Right renal pelvis (tissue), 4 donors: Measurements from ENCODE around the gene KDM5C. TPM values are rescaled to one million over a fixed set of nuclear protein-coding genes. Genes with fewer than 3 reads are reported as not detected.

Source experiments
- DNase-seq, 4 donors: peaks; one replicate each; pipeline ENCODE4 v3.0.0-alpha.2; 2013; ENCODE audit warnings: low read depth in 4 of 4, low spot score in 3 of 4, missing footprints in 1 of 4
- polyA plus RNA-seq, 4 donors: library from polyadenylated mRNA; unstranded; fragments of 120-200 nt; gene quantifications; one replicate each; pipeline ENCODE4 v1.2.1, GENCODE V29; 2013; ENCODE audit not compliant: insufficient read length in 4 of 4

KDM5C gene
- 10 to 100 TPM; 69.2 to 78.8 (median 76.7) TPM for polyA plus RNA-seq

DNA sequence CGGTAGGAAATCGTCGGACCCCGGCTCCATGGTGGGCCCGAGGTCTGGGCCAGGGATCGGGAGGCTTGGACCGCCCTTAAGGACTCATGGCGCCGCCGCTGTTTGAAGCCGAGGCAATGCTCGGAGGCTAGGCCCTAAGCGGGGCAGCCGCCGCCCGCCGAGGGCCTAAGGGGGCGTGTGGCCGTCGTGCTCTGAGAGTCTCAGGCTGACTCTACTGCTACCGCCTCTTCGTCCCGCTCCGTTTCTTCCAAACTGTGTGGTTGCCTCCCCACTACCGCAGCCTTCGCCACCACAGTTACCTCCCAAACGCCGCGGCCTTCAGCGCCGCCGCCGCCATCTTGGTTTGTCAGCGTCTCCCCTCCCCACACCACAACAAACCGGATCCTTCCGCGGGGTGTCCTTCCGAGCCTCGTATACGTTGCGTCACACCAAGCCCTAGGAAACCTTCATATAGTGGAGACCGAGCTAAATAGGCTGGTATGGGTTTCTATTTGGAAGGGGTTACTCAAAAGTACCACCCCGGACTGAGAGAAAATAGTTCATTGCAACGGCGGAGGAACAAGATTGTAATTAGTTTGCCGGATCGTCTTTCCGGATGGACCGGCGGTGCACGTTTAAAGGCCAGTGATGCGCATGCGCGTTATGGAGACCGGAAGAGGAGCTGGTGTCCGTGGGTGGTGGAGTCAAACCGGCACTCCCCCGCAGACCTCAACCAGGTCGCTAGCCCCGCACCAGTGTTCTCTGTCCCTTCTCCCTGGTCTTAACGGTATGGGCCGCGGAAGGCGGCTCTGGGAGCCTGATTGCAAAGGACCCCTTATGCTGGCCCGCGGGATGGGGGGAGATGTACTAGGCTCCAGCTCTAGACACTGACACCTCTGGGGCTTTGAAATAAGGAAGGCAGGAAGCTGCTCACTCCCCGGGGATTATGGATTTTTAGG lies at the start of gene KDM5C:
Gene KDM5C, minus strand, starts transcription at position 348 of the 938 bp plus-strand sequence. Its CDS starts 318 bp downstream, at position 30.
- peak; percentile 74 to 88 (median 80) for DNase-seq

DNA sequence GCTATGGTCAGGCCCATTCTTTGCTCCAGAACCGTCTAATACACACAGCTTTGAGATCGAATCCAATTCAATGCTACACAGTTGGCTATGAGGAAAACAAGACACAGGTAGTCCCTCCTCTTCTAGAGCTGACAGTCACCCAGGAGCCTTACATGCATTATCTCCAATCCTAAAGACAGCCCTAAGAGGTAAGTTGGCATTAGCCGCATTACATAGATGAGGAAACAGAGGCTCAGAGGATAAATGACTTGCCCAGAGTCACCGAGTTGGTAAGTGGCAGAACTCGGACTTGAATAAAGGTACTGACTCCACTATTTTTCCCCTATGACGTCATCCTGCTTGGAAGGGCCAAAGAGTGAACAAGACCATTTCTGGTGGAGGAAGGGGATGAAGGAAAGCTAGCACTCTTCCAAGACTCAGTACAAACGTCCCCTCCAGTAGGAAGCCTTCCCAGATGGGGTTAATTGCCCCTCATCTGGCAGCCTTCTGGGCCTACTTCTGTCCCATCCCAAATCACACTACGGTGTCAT lies 47.9 kb upstream of the KDM5C start:
- DNase-seq: no peak

DNA sequence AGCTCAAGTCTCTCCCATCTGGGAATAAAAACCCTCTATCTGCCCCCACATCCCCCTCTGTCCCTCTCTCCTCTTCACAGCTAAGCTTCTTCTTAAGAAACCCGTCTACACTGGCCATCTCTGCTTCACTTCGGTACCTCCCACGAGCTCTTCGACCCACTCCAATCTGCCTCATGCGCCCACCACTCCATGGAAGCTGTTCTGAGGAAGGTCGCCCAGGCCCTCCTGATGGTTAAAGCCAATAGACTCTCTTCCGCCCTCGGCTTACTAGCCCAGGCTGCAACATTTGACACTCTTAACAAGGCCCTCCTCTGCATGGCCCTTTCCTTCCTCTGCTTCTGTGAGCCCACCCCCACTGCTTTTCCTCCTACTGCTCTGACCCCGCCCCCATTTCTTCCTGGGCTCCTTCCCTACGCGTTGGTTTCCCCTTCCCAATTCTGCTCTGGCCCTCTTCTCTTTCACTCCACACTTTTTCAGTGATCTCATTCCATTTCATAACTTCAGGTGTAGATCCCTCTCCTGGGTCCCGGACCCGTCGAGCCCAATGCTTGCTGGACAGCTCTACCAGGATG lies 44.6 kb upstream of the KDM5C start:
- DNase-seq: no peak

DNA sequence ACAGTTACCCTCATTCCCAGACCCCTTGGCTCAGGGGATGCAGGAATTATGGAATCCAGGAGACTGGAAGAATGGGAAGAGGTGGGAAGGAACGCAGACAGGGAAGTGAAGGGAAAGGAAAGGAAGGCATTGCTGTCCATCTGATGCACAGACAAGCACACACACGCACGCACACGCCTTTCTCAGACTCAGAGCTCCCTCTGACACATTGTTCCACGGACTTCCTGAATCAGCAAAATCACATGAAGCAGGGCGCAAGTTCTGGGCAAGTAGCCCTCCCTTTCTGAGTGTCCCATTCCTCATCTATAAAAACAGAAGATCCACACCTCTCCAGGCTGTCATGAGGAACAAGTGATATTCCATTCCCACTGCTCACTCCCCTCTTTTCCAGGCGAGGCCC lies 43.2 kb upstream of the KDM5C start:
- no peak for DNase-seq

DNA sequence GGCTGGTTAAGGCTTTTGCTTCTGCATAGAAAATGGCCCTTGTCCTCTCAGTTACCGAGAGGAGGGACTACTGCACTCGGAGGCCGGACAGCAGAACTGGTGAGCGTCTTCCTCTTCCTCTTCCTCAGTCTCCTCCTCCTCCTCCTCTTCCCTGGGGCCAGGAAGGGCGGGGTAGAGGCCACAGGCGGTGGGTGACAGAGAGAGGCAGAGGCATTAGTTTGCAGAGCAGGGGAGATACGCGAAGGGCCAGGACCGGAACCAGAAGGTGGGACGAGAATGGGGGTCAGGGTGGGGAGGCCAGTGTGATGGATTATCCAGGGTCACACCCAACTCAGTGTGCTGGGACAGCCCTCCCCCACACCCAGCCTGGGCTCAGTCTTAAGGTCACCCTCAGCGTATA lies 41.9 kb upstream of the KDM5C start:
- no peak for DNase-seq

DNA sequence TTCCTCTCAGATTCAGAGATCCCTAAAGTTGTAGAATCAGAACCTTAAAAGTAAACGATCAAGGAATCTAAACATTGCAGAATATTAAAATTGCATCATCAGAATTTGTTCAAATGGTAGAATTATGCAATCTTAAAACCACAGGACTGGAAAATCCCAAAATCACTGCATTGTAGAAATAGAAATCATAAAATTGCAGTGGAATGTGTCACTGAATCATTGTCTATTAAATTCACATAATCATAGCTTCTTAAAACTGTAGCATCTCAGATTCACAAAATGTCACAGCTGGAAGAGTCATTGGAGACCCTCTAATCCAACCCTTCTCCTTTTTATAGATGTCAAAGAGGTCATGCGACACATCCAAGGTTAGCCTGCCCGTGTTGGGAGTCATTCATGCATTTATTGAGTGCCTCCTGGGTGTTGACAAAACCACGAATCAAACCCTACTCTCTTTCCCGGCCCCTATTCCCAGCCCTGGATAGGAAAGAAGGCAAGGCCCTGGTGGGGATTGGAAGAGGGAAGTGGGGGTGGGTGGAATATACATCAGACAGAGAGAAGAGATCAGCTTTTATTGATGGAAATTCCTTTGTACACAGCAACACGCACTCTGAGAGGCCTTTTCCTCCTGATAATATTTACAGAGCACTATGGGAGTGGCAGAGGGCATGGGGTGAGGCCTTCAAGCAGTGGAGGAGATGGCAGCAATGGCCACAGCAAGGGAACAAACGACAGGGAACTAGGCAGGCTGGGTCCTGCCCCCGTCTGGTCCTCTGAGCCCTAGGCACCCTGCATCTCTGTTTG lies 41.0 kb upstream of the KDM5C start:
- no peak for DNase-seq

DNA sequence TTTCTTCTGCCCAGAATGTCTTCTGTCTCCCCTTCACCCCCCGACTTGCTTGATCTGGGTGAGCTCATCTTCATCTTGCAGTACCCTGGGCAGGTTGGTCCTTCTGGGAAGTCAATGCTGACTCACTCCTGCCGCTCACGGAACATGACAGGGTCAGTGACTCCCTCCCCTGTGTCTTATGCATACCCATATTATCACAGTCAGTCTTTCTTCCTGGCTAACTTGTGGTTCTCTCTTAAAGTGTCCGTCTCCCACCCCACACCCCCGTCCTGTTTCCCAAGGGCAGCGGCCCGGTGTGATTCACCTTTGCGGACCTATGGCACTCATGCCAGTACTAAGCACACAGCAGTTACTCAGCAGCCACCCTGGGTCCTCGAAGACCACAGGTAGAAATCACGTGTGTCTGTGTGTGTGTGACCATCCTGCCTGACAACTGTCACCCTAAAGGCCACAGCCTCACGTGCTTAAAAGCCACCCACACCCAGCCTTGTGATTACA lies 38.6 kb upstream of the KDM5C start:
- DNase-seq: no peak

DNA sequence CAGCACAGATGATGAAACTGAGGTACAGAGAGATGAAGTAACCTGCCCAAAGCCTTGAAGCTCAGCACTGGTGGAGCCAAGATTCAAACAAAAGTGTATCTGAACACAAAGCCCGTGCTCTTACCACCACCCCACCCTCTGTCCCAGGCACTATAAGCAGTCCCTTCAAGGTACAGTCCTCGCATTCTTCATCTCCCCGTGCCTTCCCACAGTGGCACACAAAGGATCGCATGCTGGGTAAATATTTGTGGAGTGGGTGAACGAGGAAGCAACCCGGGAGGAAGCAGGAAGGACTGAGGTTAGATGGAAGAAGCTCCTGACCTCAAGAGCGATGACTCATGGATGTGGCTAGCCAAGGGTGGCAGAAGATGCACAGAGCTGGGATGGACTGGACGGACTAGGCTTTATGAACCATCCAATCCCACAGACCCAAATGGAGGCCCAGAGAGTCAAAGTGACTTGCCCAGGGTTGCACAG lies 37.9 kb upstream of the KDM5C start:
- no peak for DNase-seq

DNA sequence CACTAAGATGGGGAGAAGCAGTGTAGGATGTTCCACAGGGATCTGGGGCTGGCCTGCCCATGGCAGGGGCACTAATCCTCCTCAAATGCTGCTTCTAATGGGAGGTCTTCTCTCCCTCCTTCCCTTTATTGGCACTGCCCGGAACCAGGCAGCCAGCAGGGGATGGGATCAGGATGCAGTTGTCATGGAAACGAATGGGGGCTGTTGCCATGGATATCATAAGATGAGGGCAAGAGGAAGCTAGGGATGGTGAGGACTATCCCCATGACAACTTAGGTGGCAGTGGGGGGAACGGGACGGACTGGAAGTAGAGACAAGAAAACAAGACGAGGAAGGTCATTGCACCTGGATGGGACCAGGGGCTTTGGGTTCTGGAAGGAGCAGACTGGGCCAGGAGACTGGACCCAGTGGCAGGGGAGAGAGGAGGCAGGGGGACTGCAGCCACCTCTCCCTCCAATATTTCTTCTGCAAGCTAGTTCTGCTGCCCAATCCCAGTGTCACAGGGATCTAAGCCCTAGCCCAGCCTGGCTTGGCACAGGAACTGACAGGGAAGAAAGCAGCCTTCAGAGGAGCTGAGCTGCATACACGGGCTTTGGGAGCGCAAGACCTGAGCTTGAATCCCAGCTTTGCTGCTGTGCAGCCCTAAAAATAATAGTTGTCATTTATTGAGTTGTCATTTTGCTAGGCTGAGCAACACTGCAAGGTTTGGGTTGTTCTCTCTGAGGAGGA lies 37.3 kb upstream of the KDM5C start:
- no peak for DNase-seq

DNA sequence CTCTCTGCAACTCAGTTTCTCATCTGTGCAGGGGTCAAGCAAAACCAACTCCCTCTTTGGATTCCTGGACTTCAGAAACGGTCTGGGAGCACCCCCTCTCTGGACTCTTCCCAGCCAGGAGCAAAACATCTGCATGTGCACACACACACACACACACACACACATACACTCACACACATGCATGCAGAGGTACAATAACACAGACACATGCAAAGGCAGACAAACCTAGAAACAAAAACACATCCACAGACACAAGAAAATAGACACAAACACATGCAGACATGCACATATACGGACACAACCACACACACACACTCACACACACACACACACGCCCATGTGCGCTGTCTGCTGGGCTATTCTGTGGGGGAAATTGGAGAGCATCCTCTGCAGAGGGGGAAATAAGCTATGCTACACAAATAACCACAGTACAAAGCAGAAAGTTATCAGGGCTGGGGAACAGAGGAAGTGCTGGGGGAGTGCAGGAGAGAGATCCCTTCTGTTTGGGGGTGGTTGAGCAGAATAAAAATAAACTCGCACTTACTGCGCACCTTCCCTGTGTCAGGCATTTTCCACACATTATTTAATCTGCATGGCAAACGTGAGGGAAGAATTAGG lies 36.5 kb upstream of the KDM5C start:
- no peak for DNase-seq

DNA sequence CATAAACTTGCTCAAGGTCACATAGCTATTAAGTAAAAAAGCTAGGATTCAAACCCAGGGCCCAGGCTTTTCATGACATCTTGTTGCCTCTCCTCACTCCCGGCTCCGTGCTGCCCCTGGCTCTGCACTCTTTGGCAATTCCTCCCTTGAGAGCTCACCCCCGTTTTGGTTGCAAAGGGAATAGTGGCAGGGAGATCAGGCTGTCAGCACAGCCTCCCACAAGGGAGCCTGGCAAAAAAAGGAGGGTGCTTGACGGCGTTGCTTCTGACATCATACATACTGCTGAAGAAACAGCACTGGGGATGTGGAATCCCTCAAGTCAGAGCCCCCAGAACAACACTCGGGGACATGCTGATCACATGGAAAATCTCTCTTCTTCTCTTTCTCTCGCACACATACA lies 35.8 kb upstream of the KDM5C start:
- no peak for DNase-seq

DNA sequence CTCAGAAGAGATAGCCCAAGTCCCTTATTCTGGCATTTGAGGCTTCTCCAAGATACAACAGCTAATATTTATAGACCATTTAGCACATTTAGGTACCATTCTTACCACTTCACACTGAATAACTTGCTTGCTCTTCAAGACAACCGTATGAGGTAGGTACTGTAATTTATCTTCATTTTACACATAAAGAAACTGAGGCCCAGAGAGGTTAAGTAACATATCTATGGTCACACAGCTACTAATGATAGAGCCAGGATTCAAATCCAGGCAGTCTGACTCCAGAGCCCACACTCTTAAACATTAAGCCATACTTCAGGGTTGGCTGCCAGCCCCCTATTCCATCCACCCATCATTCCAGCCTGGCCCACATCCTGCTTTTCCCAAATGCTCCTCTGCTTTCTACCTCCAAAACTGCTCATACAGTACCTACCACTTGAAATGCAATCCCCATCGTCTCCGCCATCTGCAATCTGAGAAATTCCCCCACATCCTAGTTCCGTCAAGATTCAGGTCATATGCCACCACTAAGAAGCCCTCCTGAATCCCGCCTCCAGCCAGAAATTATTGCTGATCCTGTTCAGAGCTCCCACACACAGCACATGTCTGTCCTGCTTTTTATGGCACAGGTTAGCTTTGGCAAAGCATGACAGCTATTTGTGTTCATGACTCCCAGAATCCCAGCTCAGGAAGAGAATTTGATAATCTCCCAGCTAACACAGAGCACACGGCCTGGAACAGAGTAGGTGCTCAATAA lies 32.8 kb upstream of the KDM5C start:
- DNase-seq: no peak

DNA sequence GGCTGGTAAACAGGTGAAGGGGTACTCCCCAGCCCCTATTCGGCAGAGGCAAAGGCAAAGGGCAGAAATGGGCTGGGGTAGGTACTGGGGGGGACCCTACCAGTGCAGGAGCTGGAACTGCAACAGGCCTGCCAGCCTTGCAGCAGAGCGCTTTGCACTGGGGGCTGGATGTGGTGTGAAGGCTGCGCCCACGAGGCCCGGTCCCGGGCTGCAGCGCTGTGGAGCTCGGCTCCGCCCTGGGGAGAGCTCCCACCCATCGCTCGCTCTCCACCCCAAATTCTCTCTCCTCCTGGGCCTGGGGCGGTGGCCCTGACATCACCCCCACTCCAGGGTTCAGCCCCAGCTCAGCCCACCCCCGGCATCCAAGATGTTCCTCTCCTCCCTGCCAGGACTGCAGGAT lies 32.2 kb upstream of the KDM5C start:
- no peak for DNase-seq

DNA sequence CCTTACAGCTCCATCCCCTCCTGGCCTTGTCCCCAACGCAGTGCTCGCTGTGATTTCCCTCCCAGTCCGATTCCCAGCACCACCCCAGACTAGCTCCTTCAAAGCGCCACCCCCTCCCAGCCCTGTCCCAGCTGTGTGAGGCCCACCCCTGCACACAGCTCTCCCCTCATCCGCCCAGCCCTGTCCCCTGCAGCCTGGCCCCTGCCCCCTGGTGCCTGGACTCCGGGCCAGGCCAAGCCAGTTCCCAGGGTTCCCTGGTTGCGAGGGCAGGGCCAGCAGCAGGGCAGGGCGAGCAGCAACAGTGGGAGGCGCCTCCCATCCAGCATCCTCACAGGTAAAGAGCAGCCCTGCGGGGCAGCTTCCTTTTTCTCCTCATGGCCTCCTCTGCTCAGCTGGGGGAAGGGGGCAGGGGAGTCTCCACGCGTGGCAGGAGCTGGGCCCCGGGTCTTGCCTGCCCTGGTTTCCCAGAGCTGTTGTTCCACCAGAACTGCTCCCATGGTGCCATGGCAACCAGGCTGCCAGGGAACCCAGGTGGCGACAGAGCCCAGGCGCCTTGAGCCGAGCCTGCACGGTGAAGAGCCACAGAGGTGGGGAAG lies 31.5 kb upstream of the KDM5C start:
- DNase-seq: no peak

DNA sequence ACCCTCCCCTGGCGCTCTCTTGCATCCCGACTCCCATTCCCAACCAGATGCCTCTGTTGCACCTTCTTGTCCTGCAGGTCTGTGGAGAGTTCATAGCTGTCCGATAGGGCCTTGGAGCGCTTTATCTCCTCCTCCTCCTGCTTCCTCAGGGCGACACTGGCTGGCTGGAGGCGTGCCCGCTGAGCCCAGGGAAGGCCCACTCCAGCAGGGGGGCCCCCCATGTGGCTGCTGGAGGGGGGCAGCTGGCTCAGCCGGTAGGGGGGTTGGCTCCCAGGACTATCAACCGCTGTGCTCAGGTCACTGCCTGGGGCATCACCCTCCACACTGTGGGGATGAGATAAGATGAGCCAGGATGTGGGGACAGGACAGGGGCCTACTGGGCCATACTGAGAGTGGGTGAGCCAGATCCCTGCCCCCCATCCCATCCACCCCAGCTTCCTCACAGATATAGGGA lies 30.8 kb upstream of the KDM5C start:
- no peak for DNase-seq

DNA sequence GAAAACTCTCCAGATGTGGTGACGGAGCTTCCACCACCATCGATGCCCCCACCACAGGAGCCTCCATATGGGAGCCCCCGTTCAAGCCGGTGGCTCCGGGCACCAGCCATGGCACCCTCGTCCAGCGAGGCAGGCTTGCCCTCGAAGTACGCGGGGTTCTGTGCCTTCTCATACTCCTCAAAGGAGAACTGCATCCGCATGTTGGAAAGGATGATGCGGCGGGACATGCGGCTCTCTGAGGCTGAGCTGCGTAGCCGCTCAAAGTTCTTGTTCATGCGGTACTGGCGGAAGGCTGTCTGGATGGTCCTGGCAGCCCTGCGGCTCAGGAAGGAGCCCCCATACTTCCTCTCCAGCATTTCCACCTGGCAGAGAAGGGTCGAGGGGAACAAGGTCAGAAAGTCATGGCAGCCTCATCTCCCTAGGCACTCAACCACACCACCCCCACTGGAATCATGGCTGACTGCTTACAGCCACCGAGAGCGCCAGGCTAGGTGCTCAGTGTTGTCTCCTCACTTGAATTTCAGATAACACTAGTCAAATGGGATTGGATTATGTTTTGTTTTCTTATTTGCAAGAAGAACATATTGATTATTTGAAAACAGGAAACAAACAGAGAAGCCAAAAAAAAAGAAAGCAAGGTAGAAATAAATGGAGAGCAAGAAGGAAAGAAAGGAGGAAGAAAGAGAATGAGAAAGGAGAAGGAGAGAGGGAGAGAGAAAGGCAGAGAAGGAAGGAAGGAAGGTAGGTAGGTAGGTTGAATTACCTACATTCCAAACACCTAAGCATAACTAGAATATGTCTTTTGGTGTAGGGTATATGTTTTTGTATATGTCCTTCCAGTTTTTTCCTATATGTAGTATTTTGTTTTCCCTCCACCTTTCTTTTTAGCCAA lies 29.8 kb upstream of the KDM5C start:
- DNase-seq: no peak

DNA sequence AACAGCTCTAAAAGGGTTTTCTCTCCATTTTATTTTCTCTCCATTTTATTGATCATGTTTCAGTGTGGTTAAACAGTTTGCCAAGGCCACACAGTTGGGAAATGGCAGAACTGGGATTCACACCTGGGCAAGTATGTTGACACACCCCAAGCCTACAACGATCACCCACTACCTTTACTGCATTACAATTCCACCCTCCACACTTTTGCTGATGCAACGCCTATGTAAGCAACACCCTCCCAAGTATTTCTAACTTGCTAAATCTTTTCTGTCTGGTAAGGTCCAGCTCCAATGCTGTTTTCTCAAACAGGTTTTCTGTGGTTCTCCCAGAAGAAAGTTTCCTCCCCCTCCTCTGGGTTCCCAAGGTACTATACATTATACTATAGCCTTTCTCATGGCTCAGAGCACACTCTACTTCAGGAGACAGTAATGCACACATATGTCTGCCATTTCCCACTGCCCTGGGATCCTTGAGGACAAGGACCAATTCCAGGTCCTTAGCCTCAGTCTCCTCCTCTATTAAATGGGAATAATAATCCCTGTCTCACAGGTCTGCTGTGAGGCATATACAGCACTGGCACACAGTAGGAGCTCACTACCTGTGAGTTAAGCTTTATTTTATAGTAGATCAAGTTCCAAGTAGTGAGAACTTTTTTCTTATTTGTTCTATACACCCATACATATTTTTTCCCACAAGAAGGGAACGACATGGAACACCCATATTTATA lies 28.4 kb upstream of the KDM5C start:
- no peak for DNase-seq
